B cell (primary cell): ENCODE data around the gene EXOC3L2.

ENCODE experiments used
- CTCF ChIP-seq: fragments of 200-600 bp; IDR thresholded peaks from one replicate; pipeline ENCODE4 v1.8.0; 2022; ENCODE audit warnings: antibody characterized with exemption, mild to moderate bottlenecking
- EZH2 ChIP-seq: IDR thresholded peaks from 2 replicates; pipeline ENCODE4 v1.6.1; 2012; ENCODE audit warnings: borderline replicate concordance, low read depth, mild to moderate bottlenecking, moderate library complexity, low read length; ENCODE audit not compliant: insufficient read depth, poor library complexity, severe bottlenecking

- TF ChIP-seq CTCF = no peak
- TF ChIP-seq EZH2 = no peak
These were observed 46.6 kb upstream of the EXOC3L2 start for GRCh38 chr19:45291834-45292233.
